ENCODE data around the gene SLF2. TPM values are rescaled to one million over a fixed set of nuclear protein-coding genes. Genes with fewer than 3 reads are reported as not detected.
A peak's percentile ranks its signal among the peaks of the same experiment; 100 is the strongest.

Gene SLF2
- total RNA-seq, 2 donors from 2014 or later = 25.3 to 77.8 TPM

GRCh38 chr10:100969187-100970075, 56.7 kb downstream of the SLF2 start, which contains the start of gene SEMA4G:
Gene SEMA4G (plus strand): TSS chr10:100969504. CDS start chr10:100972913, 3,409 bp downstream.
- intact Hi-C loops (cut with DNase I) = no loop called here
- peak; percentile 23 to 58 (median 52) for TF ChIP-seq CTCF (IDR thresholded peaks at IDR 0.05)
- TF ChIP-seq POLR2AphosphoS5 (IDR thresholded peaks at IDR 0.05) = no peak
- no peak for TF ChIP-seq POLR2A (IDR thresholded peaks at IDR 0.05)
- Histone ChIP-seq H3K9me3 (no peaks in the 10 kb centered on the region), H3K4me3 (peak within 1 kb of the TSS; percentile 66 to 71), H3K27me3 (replicated peaks; ENCODE audit: insufficient read depth) (no peaks in the 10 kb centered on the region), H3K27ac (peak within 1 kb of the TSS; percentile 58 to 69), H3K36me3 (peaks cover 0 to 7% of the 10 kb centered on the region in 2 donors), H3K4me1 (replicated peaks) (peaks cover 13% of the 10 kb centered on the region)
- peak; percentile 34 for DNase-seq (ENCODE audit: low spot score)
- WGBS = 2% methylated on average over 66 of the region's 70 CpGs

- peak; percentile 46 for DNase-seq (ENCODE audit: low spot score)
- Histone ChIP-seq H3K4me3 (peak overlapping the region; percentile 66 to 71), H3K9me3 (no peaks in the 10 kb centered on the region), H3K4me1 (replicated peaks) (peaks cover 13% of the 10 kb centered on the region), H3K27ac (peak overlapping the region; percentile 58 to 69), H3K36me3 (peaks cover 0 to 7% of the 10 kb centered on the region in 2 donors), H3K27me3 (replicated peaks; ENCODE audit: insufficient read depth) (no peaks in the 10 kb centered on the region)
- peak; percentile 9 for TF ChIP-seq POLR2AphosphoS5 (IDR thresholded peaks at IDR 0.05)
- TF ChIP-seq CTCF (IDR thresholded peaks at IDR 0.05) = no peak
- intact Hi-C loops (cut with DNase I) = no loop called here
- WGBS = 33% methylated on average over 13 of the region's 13 CpGs
Measured at GRCh38 chr10:100970076-100970913, 57.5 kb downstream of the SLF2 start.

- no peak for DNase-seq (ENCODE audit: low spot score)
- Histone ChIP-seq H3K27me3 (replicated peaks; ENCODE audit: insufficient read depth) (no peaks in the 10 kb centered on the region), H3K36me3 (peaks cover 0 to under 1% of the 10 kb centered on the region in 2 donors), H3K4me3 (peak overlapping the region in 1 of 2 donors; percentile 66), H3K9me3 (no peaks in the 10 kb centered on the region), H3K27ac (no peak overlapping the region), H3K4me1 (replicated peaks) (peaks cover 13% of the 10 kb centered on the region)
- TF ChIP-seq POLR2AphosphoS5 (IDR thresholded peaks at IDR 0.05) (no peak), CTCF (IDR thresholded peaks at IDR 0.05) (no peak), POLR2A (IDR thresholded peaks at IDR 0.05) (no peak)
- WGBS = 65% methylated on average over 4 of the region's 4 CpGs
- intact Hi-C loops (cut with DNase I) = no loop called here
Measured at GRCh38 chr10:100970914-100971811, 58.4 kb downstream of the SLF2 start.

DNA sequence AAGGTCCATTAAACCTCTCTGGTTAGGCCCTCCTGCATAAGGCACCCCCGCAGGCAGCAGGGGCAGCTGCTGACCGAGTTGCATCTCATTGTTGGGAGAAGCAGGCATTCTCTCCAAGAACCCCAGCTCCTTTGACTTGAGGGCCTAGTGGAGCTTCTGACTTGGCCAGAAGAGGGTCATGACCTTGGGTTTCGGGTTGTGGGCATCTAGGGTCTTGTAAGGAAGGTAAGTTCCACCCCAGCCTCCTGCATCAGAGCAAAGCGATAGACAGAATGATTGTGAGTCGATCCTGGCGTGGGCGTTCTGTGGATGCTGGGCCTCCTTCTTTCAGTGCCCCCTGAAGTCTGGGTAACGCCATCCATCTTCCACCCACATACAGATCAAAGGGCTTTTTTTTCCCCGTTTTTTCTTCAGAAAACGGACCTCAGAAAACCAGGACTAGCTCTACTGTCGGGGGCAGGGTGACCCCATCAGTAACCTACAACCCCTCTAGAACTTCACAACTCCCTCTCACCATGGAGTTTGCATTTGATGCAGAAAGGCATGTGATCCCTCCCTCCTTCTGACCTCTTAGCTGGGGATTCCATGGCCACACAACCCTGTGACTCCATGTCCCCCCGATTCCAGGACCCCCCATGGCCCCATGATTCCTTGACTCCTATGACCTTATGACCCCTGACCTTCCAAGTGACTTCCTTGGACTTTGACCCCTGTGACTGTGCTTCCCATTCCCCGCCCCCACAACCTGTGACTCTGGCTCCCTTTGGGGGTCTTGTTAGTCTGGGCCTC, 59.5 kb downstream of the SLF2 start:
- intact Hi-C loops (cut with DNase I) = no loop called here
- Histone ChIP-seq H3K27me3 (replicated peaks; ENCODE audit: insufficient read depth) (no peaks in the 10 kb centered on the region), H3K9me3 (no peaks in the 10 kb centered on the region), H3K4me3 (no peak overlapping the region), H3K36me3 (no peaks in the 10 kb centered on the region), H3K27ac (no peak overlapping the region), H3K4me1 (replicated peaks) (peaks cover 13% of the 10 kb centered on the region)
- TF ChIP-seq POLR2AphosphoS5 (IDR thresholded peaks at IDR 0.05) (no peak), CTCF (IDR thresholded peaks at IDR 0.05) (no peak), POLR2A (IDR thresholded peaks at IDR 0.05) (no peak)
- DNase-seq (ENCODE audit: low spot score) = no peak
- 83% methylated on average over 13 of the region's 13 CpGs for WGBS

Data from prostate gland (tissue), 2 donors.